NT2/D1 (cell line): ENCODE data around the gene FYB1.

Experiments used
- YY1 ChIP-seq: IDR thresholded peaks from 2 replicates; pipeline ENCODE4 v1.6.1; 2011; ENCODE audit not compliant: insufficient read length, insufficient read depth
- ZNF274 ChIP-seq: IDR thresholded peaks from 2 replicates; pipeline ENCODE4 v1.6.1; 2011; ENCODE audit warnings: mild to moderate bottlenecking, low read depth, low read length

GRCh38 chr5:39107350-39107749 is 112.0 kb downstream of the FYB1 start:
- TF ChIP-seq ZNF274 (no peak), YY1 (no peak)
